ENCODE results near the gene CTSA. TPM values are rescaled to one million over a fixed set of nuclear protein-coding genes. Genes with fewer than 3 reads are reported as not detected.

Gene CTSA
- total and polyA plus RNA-seq, 9 of the 15 experiments (the other 6 are each of a cell fraction or from before 2014, with no cell fraction given) = 8.8 to 61.7 (median 28.3) TPM

DNA sequence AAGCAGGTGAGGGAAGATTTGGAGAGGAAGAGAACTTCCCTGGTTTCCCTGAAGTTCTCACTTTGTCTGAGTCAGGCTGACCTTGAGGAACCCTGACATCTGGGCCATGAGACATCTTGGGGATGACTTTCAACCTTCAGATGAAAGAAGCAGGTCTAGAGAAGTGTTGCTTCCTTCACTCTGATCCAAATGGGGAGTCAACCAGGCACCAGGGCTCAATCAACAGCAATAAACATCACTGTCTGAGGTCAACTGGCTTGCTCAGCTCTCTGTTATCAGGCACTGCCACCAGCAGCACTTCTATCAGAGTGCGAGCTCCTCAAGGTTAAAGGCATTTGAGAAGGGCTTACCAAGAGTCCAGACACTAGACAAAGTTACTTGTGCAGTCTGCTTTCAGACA lies 40.2 kb upstream of the CTSA start (continued):
- no peak for TF ChIP-seq NFXL1 (CRISPR knock-in tag; IDR thresholded peaks at IDR 0.05)
- no peak for TF ChIP-seq MTF1 (CRISPR knock-in tag; IDR thresholded peaks at IDR 0.05; ENCODE audit: borderline replicate concordance)
- TF ChIP-seq, protein P1, sequence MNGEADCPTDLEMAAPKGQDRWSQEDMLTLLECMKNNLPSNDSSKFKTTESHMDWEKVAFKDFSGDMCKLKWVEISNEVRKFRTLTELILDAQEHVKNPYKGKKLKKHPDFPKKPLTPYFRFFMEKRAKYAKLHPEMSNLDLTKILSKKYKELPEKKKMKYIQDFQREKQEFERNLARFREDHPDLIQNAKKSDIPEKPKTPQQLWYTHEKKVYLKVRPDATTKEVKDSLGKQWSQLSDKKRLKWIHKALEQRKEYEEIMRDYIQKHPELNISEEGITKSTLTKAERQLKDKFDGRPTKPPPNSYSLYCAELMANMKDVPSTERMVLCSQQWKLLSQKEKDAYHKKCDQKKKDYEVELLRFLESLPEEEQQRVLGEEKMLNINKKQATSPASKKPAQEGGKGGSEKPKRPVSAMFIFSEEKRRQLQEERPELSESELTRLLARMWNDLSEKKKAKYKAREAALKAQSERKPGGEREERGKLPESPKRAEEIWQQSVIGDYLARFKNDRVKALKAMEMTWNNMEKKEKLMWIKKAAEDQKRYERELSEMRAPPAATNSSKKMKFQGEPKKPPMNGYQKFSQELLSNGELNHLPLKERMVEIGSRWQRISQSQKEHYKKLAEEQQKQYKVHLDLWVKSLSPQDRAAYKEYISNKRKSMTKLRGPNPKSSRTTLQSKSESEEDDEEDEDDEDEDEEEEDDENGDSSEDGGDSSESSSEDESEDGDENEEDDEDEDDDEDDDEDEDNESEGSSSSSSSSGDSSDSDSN (IDR thresholded peaks at IDR 0.05; ENCODE audit: borderline replicate concordance in 1 of 2, low read depth in 2 of 2, low read length in 2 of 2) = no peak
- no peak for TF ChIP-seq ELF1 (tag; IDR thresholded peaks at IDR 0.05)
- TF ChIP-seq SMARCC2 (IDR thresholded peaks at IDR 0.05; ENCODE audit: low read depth) = no peak
- TF ChIP-seq POLR3A (IDR thresholded peaks at IDR 0.05; ENCODE audit: borderline replicate concordance, extremely low read depth, insufficient read depth, insufficient read length) = no peak
- peak in 1 of 2 experiments; percentile 58; a peak in 1 of 3 replicates for TF ChIP-seq CBX3 (IDR thresholded peaks at IDR 0.05; ENCODE audit: borderline replicate concordance in 1 of 2, low read length in 2 of 2)
- peak; percentile 84; the same call in 1 of the 2 replicates for TF ChIP-seq ESRRA (IDR thresholded peaks at IDR 0.05; ENCODE audit: borderline replicate concordance, low read depth)
- TF ChIP-seq MEF2A (IDR thresholded peaks at IDR 0.05; ENCODE audit: control insufficient read depth, low read depth, low read length) = no peak
- TF ChIP-seq, protein P2, sequence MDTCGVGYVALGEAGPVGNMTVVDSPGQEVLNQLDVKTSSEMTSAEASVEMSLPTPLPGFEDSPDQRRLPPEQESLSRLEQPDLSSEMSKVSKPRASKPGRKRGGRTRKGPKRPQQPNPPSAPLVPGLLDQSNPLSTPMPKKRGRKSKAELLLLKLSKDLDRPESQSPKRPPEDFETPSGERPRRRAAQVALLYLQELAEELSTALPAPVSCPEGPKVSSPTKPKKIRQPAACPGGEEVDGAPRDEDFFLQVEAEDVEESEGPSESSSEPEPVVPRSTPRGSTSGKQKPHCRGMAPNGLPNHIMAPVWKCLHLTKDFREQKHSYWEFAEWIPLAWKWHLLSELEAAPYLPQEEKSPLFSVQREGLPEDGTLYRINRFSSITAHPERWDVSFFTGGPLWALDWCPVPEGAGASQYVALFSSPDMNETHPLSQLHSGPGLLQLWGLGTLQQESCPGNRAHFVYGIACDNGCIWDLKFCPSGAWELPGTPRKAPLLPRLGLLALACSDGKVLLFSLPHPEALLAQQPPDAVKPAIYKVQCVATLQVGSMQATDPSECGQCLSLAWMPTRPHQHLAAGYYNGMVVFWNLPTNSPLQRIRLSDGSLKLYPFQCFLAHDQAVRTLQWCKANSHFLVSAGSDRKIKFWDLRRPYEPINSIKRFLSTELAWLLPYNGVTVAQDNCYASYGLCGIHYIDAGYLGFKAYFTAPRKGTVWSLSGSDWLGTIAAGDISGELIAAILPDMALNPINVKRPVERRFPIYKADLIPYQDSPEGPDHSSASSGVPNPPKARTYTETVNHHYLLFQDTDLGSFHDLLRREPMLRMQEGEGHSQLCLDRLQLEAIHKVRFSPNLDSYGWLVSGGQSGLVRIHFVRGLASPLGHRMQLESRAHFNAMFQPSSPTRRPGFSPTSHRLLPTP (IDR thresholded peaks at IDR 0.05; ENCODE audit: borderline replicate concordance, extremely low read depth, insufficient read length) = no peak
- TF ChIP-seq, protein P3, sequence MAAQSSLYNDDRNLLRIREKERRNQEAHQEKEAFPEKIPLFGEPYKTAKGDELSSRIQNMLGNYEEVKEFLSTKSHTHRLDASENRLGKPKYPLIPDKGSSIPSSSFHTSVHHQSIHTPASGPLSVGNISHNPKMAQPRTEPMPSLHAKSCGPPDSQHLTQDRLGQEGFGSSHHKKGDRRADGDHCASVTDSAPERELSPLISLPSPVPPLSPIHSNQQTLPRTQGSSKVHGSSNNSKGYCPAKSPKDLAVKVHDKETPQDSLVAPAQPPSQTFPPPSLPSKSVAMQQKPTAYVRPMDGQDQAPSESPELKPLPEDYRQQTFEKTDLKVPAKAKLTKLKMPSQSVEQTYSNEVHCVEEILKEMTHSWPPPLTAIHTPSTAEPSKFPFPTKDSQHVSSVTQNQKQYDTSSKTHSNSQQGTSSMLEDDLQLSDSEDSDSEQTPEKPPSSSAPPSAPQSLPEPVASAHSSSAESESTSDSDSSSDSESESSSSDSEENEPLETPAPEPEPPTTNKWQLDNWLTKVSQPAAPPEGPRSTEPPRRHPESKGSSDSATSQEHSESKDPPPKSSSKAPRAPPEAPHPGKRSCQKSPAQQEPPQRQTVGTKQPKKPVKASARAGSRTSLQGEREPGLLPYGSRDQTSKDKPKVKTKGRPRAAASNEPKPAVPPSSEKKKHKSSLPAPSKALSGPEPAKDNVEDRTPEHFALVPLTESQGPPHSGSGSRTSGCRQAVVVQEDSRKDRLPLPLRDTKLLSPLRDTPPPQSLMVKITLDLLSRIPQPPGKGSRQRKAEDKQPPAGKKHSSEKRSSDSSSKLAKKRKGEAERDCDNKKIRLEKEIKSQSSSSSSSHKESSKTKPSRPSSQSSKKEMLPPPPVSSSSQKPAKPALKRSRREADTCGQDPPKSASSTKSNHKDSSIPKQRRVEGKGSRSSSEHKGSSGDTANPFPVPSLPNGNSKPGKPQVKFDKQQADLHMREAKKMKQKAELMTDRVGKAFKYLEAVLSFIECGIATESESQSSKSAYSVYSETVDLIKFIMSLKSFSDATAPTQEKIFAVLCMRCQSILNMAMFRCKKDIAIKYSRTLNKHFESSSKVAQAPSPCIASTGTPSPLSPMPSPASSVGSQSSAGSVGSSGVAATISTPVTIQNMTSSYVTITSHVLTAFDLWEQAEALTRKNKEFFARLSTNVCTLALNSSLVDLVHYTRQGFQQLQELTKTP (IDR thresholded peaks at IDR 0.05; ENCODE audit: low read depth in 1 of 2, partially characterized antibody in 2 of 2) = no peak
- TF ChIP-seq TCF7 (IDR thresholded peaks at IDR 0.05; ENCODE audit: borderline replicate concordance) = no peak
- no peak for TF ChIP-seq ZNF12 (CRISPR knock-in tag; IDR thresholded peaks at IDR 0.05)
- no peak for TF ChIP-seq FOXK1 (CRISPR knock-in tag; IDR thresholded peaks at IDR 0.05; ENCODE audit: borderline replicate concordance)
- no peak for TF ChIP-seq GTF2F1 (IDR thresholded peaks at IDR 0.05; ENCODE audit: low read depth, low read length)
- no peak for TF ChIP-seq PTRF (tag; IDR thresholded peaks at IDR 0.05)

Measured in K562 (cell line).